Measurements from ENCODE around the gene CTAGE4. TPM values are rescaled to one million over a fixed set of nuclear protein-coding genes. Genes with fewer than 3 reads are reported as not detected.

Gene CTAGE4
- total RNA-seq, 2 donors from 2014 or later: 6.3 to 8.7 TPM

GRCh38 chr7:144142187-144142586, 41.1 kb upstream of the CTAGE4 start:
- Histone ChIP-seq H3K36me3 (ENCODE audit: control insufficient read depth, insufficient read depth, low read length) (no peaks in the 10 kb centered on the region), H3K9me3 (ENCODE audit: control insufficient read depth, low read length) (peaks cover 2% of the 10 kb centered on the region), H3K27ac (ENCODE audit: low read depth, low read length) (no peak overlapping the region), H3K27me3 (ENCODE audit: control insufficient read depth, insufficient read depth, low read length, poor library complexity, severe bottlenecking) (no peaks in the 10 kb centered on the region), H3K9ac (ENCODE audit: extremely low read depth, low read length, poor library complexity, severe bottlenecking) (no peak overlapping the region), H3K4me3 (ENCODE audit: low read length) (no peak overlapping the region), H3K4me1 (ENCODE audit: control insufficient read depth, insufficient read depth, low read length) (no peaks in the 10 kb centered on the region)
- 93% methylated on average over 3 of the region's 3 CpGs; no CpG with 5 or more reads in 1 of the 2 experiments for WGBS, 2 experiments (ENCODE audit: insufficient coverage in 1 of 2, insufficient read length in 1 of 2)
- no peak for DNase-seq
- Mint-ChIP-seq H3K9me3 (peaks cover 2% of the 10 kb centered on the region), H3K4me1 (no peaks in the 10 kb centered on the region), H3K27me3 (ENCODE audit: insufficient read depth) (no peaks in the 10 kb centered on the region), H3K36me3 (ENCODE audit: low read depth) (no peaks in the 10 kb centered on the region), H3K27ac (no peak overlapping the region), H3K4me3 (no peak overlapping the region)
- TF ChIP-seq, protein P1, sequence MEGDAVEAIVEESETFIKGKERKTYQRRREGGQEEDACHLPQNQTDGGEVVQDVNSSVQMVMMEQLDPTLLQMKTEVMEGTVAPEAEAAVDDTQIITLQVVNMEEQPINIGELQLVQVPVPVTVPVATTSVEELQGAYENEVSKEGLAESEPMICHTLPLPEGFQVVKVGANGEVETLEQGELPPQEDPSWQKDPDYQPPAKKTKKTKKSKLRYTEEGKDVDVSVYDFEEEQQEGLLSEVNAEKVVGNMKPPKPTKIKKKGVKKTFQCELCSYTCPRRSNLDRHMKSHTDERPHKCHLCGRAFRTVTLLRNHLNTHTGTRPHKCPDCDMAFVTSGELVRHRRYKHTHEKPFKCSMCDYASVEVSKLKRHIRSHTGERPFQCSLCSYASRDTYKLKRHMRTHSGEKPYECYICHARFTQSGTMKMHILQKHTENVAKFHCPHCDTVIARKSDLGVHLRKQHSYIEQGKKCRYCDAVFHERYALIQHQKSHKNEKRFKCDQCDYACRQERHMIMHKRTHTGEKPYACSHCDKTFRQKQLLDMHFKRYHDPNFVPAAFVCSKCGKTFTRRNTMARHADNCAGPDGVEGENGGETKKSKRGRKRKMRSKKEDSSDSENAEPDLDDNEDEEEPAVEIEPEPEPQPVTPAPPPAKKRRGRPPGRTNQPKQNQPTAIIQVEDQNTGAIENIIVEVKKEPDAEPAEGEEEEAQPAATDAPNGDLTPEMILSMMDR (conservative IDR thresholded peaks at IDR 0.05): no peak

DNA sequence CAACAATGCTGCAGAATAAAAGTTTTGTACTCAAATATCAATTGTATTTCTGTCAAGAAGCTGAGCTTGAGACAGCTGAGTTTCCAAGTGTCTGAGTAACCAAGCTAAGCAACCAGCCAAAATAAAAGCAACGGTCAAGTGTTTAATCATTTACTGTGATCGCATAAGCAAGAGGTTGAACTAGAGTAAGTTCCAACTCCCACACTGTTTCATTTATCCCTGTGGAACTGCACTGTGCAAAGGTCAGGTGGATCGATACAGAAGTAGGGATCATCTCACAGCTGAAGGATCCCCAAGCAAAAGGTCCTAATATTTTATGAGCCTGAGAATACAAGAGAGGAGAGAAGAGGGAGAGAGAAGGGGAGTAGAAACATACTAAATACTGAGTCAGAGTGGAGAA, 38.8 kb upstream of the CTAGE4 start:
- Histone ChIP-seq H3K27ac (ENCODE audit: low read depth, low read length) (no peak overlapping the region), H3K4me1 (ENCODE audit: control insufficient read depth, insufficient read depth, low read length) (no peaks in the 10 kb centered on the region), H3K9me3 (ENCODE audit: control insufficient read depth, low read length) (peaks cover 11% of the 10 kb centered on the region), H3K9ac (ENCODE audit: extremely low read depth, low read length, poor library complexity, severe bottlenecking) (no peak overlapping the region), H3K4me3 (ENCODE audit: low read length) (no peak overlapping the region), H3K36me3 (ENCODE audit: control insufficient read depth, insufficient read depth, low read length) (no peaks in the 10 kb centered on the region), H3K27me3 (ENCODE audit: control insufficient read depth, insufficient read depth, low read length, poor library complexity, severe bottlenecking) (no peaks in the 10 kb centered on the region)
- Mint-ChIP-seq H3K27ac (no peak overlapping the region), H3K27me3 (ENCODE audit: insufficient read depth) (no peaks in the 10 kb centered on the region), H3K4me1 (no peaks in the 10 kb centered on the region), H3K9me3 (peaks cover 17% of the 10 kb centered on the region), H3K4me3 (no peak overlapping the region), H3K36me3 (ENCODE audit: low read depth) (peaks cover 2% of the 10 kb centered on the region)
- 88 to 97% methylated on average over 1 to 3 of the region's 3 CpGs for WGBS, 2 experiments (ENCODE audit: insufficient coverage in 1 of 2, insufficient read length in 1 of 2)
- TF ChIP-seq, protein P1 (conservative IDR thresholded peaks at IDR 0.05): no peak
- no peak for DNase-seq

GRCh38 chr7:144148224-144148827, 34.9 kb upstream of the CTAGE4 start:
- H3K9me3 Mint-ChIP-seq: peaks cover 34% of the 10 kb centered on the region
- Histone ChIP-seq H3K4me3 (ENCODE audit: low read length) (no peak overlapping the region), H3K9me3 (ENCODE audit: control insufficient read depth, low read length) (peaks cover 19% of the 10 kb centered on the region), H3K27ac (ENCODE audit: low read depth, low read length) (no peak overlapping the region), H3K27me3 (ENCODE audit: control insufficient read depth, insufficient read depth, low read length, poor library complexity, severe bottlenecking) (no peaks in the 10 kb centered on the region), H3K9ac (ENCODE audit: extremely low read depth, low read length, poor library complexity, severe bottlenecking) (no peak overlapping the region), H3K4me1 (ENCODE audit: control insufficient read depth, insufficient read depth, low read length) (no peaks in the 10 kb centered on the region), H3K36me3 (ENCODE audit: control insufficient read depth, insufficient read depth, low read length) (no peaks in the 10 kb centered on the region)
- H3K27ac Mint-ChIP-seq: no peak overlapping the region
- no peak for DNase-seq
- peaks cover 2% of the 10 kb centered on the region for H3K36me3 Mint-ChIP-seq (ENCODE audit: low read depth)
- WGBS, 2 experiments (ENCODE audit: insufficient coverage in 1 of 2, insufficient read length in 1 of 2): 90 to 100% methylated on average over 1 to 2 of the region's 2 CpGs
- TF ChIP-seq, protein P1 (conservative IDR thresholded peaks at IDR 0.05): no peak
- H3K27me3 Mint-ChIP-seq (ENCODE audit: insufficient read depth): no peaks in the 10 kb centered on the region
- no peaks in the 10 kb centered on the region for H3K4me1 Mint-ChIP-seq
- no peak overlapping the region for H3K4me3 Mint-ChIP-seq
